HFF-Myc (cell line): ENCODE measurements around the gene GAMT.

Experiments used
- DNase-seq: peaks from one replicate; pipeline ENCODE4 v3.0.0-alpha.2; 2011; ENCODE audit warnings: low read depth; ENCODE audit errors: extremely low read depth
- H3K4me3 ChIP-seq: replicated peaks from 2 replicates; pipeline ENCODE4 v1.5.1; 2011; ENCODE audit warnings: low read depth, mild to moderate bottlenecking, control low read depth, low read length
- TF ChIP-seq, protein P1 (sequence below): IDR thresholded peaks from 2 replicates; pipeline ENCODE4 v1.5.1; 2012; ENCODE audit warnings: mild to moderate bottlenecking, low read depth, low read length, control low read depth; ENCODE audit errors: missing control alignments

Gene GAMT

DNA sequence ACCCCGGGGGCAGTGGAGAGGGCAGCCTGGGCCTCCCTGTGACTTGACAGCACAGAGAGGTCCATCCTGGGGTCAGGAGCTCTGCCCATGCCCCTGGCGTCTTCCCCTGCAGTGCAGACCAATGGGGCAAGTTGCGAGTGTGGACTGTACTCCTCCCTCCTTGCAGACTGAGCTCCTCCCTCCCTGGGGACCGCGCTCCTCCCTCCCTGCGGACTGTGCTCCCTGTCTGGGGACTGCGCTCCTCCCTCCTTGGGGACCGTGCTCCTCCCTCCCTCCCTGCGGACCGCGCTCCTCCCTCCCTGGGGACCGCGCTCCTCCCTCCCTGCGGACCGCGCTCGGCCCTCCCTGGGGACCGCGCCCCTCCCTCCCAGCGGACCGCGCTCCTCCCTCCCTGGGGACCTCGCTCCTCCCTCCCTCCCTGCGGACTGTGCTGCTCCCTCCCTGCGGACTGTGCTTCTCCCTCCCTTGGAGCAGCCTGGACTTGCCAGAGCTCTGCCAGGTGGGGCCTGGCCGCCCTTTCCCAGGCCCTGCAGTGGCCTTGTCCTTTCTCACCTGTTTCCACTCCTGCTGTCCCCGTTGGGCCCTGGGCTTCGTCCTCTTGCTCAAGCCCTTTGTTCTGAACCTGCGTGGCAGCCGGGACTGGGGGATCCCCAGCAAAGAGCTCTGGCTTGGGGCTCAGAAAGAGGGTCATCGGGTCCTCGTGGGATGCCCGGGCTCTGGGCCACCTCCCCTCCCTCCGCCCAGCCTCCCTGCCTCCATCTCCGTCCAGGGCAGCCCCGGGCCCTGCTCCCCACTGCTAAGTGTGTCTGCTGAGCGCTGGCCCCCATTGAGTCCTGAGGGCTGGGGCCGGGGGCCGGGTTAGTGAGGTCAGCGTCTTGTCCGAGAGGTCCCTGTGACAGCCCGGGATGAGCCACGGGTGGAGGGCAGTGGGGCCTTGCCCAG, 6.8 kb downstream of the GAMT start:
- H3K4me3 ChIP-seq: no peak overlapping the region
- TF ChIP-seq, protein P1, sequence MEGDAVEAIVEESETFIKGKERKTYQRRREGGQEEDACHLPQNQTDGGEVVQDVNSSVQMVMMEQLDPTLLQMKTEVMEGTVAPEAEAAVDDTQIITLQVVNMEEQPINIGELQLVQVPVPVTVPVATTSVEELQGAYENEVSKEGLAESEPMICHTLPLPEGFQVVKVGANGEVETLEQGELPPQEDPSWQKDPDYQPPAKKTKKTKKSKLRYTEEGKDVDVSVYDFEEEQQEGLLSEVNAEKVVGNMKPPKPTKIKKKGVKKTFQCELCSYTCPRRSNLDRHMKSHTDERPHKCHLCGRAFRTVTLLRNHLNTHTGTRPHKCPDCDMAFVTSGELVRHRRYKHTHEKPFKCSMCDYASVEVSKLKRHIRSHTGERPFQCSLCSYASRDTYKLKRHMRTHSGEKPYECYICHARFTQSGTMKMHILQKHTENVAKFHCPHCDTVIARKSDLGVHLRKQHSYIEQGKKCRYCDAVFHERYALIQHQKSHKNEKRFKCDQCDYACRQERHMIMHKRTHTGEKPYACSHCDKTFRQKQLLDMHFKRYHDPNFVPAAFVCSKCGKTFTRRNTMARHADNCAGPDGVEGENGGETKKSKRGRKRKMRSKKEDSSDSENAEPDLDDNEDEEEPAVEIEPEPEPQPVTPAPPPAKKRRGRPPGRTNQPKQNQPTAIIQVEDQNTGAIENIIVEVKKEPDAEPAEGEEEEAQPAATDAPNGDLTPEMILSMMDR: no peak
- DNase-seq: no peak

DNA sequence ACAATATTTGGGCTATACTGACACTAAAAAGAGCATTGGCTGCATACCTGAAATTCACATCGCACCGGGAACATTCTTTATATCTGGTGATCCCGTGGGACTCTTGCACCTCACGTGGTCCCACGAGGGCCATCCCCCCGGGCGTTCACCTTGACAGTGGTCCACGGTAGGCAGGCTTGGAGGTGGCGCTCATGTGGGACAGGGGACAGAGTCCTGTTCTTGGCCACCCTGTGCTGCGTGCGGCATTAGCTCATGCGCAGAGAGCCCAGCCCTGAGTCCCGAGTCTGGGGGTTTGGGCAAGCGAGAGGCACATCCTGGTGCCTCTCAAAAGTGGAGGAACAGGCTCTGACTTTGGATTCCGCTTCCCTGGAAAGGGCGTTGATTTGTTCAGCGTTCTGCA, 7.5 kb downstream of the GAMT start:
- no peak for DNase-seq

DNA sequence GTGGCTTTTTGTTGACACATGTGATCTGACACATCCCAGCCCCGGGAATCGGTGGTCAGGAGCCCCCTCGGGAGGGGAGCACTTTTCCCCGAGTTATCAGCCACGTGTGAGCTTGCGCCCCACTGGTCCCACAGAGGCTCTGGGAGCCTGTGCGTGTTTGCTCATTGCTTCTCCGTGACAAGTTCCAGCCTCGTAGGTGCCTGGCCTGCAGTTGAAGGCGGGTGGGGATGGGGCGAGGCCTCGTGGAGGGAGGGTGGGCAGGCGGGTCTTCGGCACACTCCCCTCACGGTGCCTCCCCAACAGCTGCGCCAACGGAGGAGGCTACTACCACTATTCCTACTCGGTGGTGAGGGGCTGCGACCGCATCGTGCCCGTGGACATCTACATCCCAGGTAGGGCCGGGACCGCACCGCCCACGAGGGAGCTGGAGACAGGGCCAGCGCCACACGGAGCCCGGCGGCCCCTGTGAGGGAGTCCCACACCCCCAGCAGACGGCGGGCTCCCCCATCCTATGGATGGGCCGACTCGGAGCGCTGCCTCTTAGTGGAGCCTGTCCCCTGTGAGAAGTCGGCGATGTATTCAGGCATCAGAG, 8.3 kb downstream of the GAMT start:
- H3K4me3 ChIP-seq: no peak overlapping the region
- TF ChIP-seq, protein P1: no peak
- no peak for DNase-seq

More for the DNA sequence above, 7.5 kb downstream of the GAMT start:
- H3K4me3 ChIP-seq: no peak overlapping the region
- TF ChIP-seq, protein P1: no peak

DNA sequence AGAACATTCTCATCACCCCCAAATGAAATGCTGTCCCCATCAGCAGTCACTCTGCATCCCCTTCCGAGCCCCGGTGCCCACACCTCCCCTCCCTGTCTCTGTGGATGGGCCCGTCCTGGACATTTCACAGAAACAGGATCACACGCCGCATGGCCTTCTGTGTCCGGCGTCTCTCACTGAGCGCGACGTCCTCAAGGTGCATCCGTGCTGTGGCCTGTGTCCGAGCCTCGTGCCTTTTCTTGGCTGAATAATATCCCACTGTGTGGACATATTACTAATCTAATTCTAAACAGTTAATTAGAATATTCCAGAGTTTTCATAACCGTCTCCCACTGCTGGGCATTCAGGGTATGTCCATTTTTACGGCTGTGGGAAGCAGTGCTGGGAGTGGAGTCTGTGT, 8.9 kb downstream of the GAMT start:
- H3K4me3 ChIP-seq: no peak overlapping the region
- TF ChIP-seq, protein P1: no peak
- DNase-seq: no peak

DNA sequence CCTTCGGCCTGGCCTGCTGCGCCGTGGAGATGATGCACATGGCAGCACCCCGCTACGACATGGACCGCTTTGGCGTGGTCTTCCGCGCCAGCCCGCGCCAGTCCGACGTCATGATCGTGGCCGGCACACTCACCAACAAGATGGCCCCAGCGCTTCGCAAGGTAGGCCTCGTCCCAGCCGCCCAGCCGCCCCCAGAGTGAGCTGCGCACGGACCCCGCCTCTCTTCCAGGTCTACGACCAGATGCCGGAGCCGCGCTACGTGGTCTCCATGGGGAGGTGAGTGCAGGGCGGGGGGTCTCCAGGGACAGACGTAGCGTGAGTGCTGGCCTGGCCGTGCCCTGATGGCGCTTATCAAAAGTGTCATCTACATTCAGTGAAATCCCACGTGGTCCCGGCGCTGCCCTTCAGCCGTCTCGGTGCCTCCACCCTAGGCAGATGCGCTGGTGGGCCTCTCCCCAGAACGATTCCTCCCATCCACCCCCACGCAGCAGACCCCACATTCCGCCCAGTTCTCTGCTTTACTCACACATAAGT, 10.4 kb downstream of the GAMT start:
- DNase-seq: no peak
- no peak overlapping the region for H3K4me3 ChIP-seq
- TF ChIP-seq, protein P1: no peak

DNA sequence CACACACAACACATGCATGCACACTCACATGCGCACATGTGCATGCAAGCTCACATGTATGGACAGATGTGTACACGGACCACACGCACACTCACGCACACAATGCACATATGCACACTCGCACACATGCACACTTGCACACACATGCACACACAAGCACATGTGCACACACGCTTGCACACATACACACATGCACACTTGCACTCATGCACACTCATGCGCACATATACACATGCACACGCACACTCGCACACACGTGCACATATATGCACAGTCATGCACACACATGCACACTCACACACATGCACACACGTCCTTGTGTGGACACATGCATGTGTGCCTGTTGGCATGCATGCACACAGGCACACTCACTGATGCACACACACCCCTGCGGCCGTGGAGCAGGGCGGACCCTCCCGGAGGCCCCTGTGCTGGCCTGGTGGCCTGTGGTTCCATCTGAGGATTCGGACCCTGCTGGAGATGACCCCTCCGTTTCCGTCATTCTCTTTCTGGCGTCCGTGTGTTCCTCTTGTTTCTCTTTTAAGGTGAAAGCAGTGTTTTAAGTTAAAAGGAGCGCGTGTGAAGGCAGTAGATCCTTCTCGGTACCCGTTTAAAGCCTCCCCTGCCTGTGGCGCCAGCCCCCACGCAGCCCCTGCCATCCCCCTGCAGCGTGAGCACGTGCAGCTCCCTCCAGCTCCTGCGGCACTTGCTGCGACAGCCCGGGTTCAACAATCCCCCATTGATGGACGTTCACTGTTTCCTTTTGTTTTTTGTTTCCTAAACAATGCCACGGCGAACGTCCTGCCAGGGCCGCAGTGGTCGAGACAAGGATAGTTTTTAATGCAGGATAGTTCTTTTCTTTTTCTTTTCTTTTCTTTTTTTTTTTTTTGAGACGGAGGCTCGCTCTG, 12.1 kb downstream of the GAMT start:
- DNase-seq: no peak
- no peak overlapping the region for H3K4me3 ChIP-seq
- TF ChIP-seq, protein P1: no peak
